Neural crest cell (in vitro differentiated cells): ENCODE measurements around the gene CHAT. TPM values are rescaled to one million over a fixed set of nuclear protein-coding genes. Genes with fewer than 3 reads are reported as not detected.

Experiments used
- DNase-seq: peaks from one replicate; pipeline ENCODE4 v3.0.0; 2021; ENCODE audit warnings: low read depth, mixed read lengths, low spot score
- H3K27ac Mint-ChIP-seq: one replicate; pipeline ENCODE4 v1.8.0; 2021; ENCODE audit warnings: mild to moderate bottlenecking, mixed read lengths; ENCODE audit not compliant: unreplicated experiment
- H3K27me3 Mint-ChIP-seq: 2 replicates; pipeline ENCODE4 v1.8.0; 2021; ENCODE audit warnings: low read depth, mild to moderate bottlenecking, mixed read lengths
- H3K36me3 Mint-ChIP-seq: 2 replicates; pipeline ENCODE4 v1.8.0; 2021; ENCODE audit warnings: low read depth, mild to moderate bottlenecking, mixed read lengths
- H3K4me1 Mint-ChIP-seq: 2 replicates; pipeline ENCODE4 v1.8.0; 2021; ENCODE audit warnings: mixed read lengths
- H3K4me3 Mint-ChIP-seq: one replicate; pipeline ENCODE4 v1.8.0; 2021; ENCODE audit warnings: mild to moderate bottlenecking, mixed read lengths
- H3K9me3 Mint-ChIP-seq: 2 replicates; pipeline ENCODE4 v1.8.0; 2021; ENCODE audit warnings: mixed read lengths
- CTCF ChIP-seq: fragments of 200-600 bp; sonication (generic); conservative IDR thresholded peaks from 2 replicates; pipeline ENCODE4 v1.5.0; 2021; ENCODE audit warnings: antibody characterized with exemption, mild to moderate bottlenecking
- total RNA-seq: library from RNA; stranded (reverse); gene quantifications from 2 replicates; pipeline ENCODE4 v1.2.1, GENCODE V29; 2021

Gene CHAT
- total RNA-seq, 1 donor from 2014 or later, result 2.7 TPM

- no peak for TF ChIP-seq CTCF
- Mint-ChIP-seq H3K27me3 (peaks cover 26% of the 10 kb centered on the region), H3K9me3 (no peaks in the 10 kb centered on the region)
These were observed 19.8 kb upstream of the CHAT start for GRCh38 chr10:49593998-49594397.

GRCh38 chr10:49594594-49594993, 19.2 kb upstream of the CHAT start:
- Mint-ChIP-seq H3K9me3 (no peaks in the 10 kb centered on the region), H3K27ac (no peak overlapping the region), H3K4me1 (peaks cover 9% of the 10 kb centered on the region), H3K36me3 (no peaks in the 10 kb centered on the region), H3K27me3 (peaks cover 21% of the 10 kb centered on the region), H3K4me3 (no peak overlapping the region)
- peak; percentile 90 for TF ChIP-seq CTCF
- DNase-seq, result peak; percentile 72

More at GRCh38 chr10:49593998-49594397, 19.8 kb upstream of the CHAT start:
- peaks cover 9% of the 10 kb centered on the region for H3K4me1 Mint-ChIP-seq
- H3K27ac Mint-ChIP-seq, result no peak overlapping the region
- DNase-seq, result no peak
- H3K36me3 Mint-ChIP-seq, result no peaks in the 10 kb centered on the region
- no peak overlapping the region for H3K4me3 Mint-ChIP-seq

GRCh38 chr10:49595003-49595712, 18.7 kb upstream of the CHAT start:
- no peak overlapping the region for H3K4me3 Mint-ChIP-seq
- H3K27me3 Mint-ChIP-seq, result peaks cover 20% of the 10 kb centered on the region
- H3K4me1 Mint-ChIP-seq, result peaks cover 9% of the 10 kb centered on the region
- no peaks in the 10 kb centered on the region for H3K36me3 Mint-ChIP-seq
- no peaks in the 10 kb centered on the region for H3K9me3 Mint-ChIP-seq
- H3K27ac Mint-ChIP-seq, result no peak overlapping the region
- TF ChIP-seq CTCF, result no peak
- DNase-seq, result no peak

- DNase-seq, result no peak
- Mint-ChIP-seq H3K27ac (peak overlapping the region; percentile 50), H3K27me3 (peaks cover 21% of the 10 kb centered on the region), H3K36me3 (no peaks in the 10 kb centered on the region), H3K4me1 (peaks cover 9% of the 10 kb centered on the region), H3K4me3 (no peak overlapping the region), H3K9me3 (no peaks in the 10 kb centered on the region)
- TF ChIP-seq CTCF, result no peak
These were observed 17.9 kb upstream of the CHAT start for GRCh38 chr10:49595713-49596492.

GRCh38 chr10:49596493-49596809, 17.4 kb upstream of the CHAT start:
- H3K4me3 Mint-ChIP-seq, result no peak overlapping the region

More at GRCh38 chr10:49596493-49596809, 17.4 kb upstream of the CHAT start:
- TF ChIP-seq CTCF, result no peak
- DNase-seq, result no peak
- peaks cover 9% of the 10 kb centered on the region for H3K4me1 Mint-ChIP-seq
- peaks cover 24% of the 10 kb centered on the region for H3K27me3 Mint-ChIP-seq
- H3K9me3 Mint-ChIP-seq, result no peaks in the 10 kb centered on the region
- peak overlapping the region; percentile 50 for H3K27ac Mint-ChIP-seq
- H3K36me3 Mint-ChIP-seq, result no peaks in the 10 kb centered on the region
